SU-DHL-6 (cell line): Measurements from ENCODE around the gene PRKG2.

ENCODE experiments used
- H2AFZ ChIP-seq: fragments of 200-600 bp; sonication (generic); 2 replicates; pipeline ENCODE4 v1.6.1; 2014; ENCODE audit warnings: low read depth, mild to moderate bottlenecking, moderate library complexity, mixed read lengths, antibody characterized with exemption, low read length; ENCODE audit not compliant: severe bottlenecking
- H3F3A ChIP-seq: fragments of 200-600 bp; shearing (Covaris generic); 2 replicates; pipeline ENCODE4 v1.6.0; 2016; ENCODE audit warnings: antibody characterized with exemption, mild to moderate bottlenecking; ENCODE audit not compliant: insufficient read depth
- H3K27ac ChIP-seq: fragments of 200-600 bp; sonication (generic); 2 replicates; pipeline ENCODE4 v1.5.1; 2016; ENCODE audit warnings: low read depth, mild to moderate bottlenecking, low read length, moderate library complexity, mixed read lengths
- H3K27me3 ChIP-seq: fragments of 200-600 bp; sonication (generic), shearing (Covaris generic); 2 replicates; pipeline ENCODE4 v1.6.0; 2014; ENCODE audit warnings: mild to moderate bottlenecking, low read length
- H3K36me3 ChIP-seq: fragments of 200-600 bp; sonication (generic); 2 replicates; pipeline ENCODE4 v1.6.1; 2014; ENCODE audit warnings: mild to moderate bottlenecking, low read length, mixed read lengths
- H3K4me2 ChIP-seq: fragments of 300-600, 200-600 bp; shearing (Covaris generic), sonication (generic); 2 replicates; pipeline ENCODE4 v1.6.0; 2014; ENCODE audit warnings: low read length, low read depth, mild to moderate bottlenecking; ENCODE audit not compliant: poor library complexity, severe bottlenecking
- H3K4me3 ChIP-seq: fragments of 200-600 bp; sonication (generic); 2 replicates; pipeline ENCODE4 v1.5.1; 2014; ENCODE audit warnings: antibody characterized with exemption, low read length, mild to moderate bottlenecking, mixed read lengths; ENCODE audit not compliant: insufficient read depth, poor library complexity, severe bottlenecking
- H3K79me2 ChIP-seq: fragments of 200-600 bp; sonication (generic); 2 replicates; pipeline ENCODE4 v1.6.1; 2014; ENCODE audit warnings: mild to moderate bottlenecking, low read length, moderate library complexity; ENCODE audit not compliant: insufficient read depth
- H3K9ac ChIP-seq: fragments of 200-600 bp; sonication (generic); 2 replicates; pipeline ENCODE4 v1.7.0; 2014; ENCODE audit warnings: mild to moderate bottlenecking, low read length
- H3K9me2 ChIP-seq: fragments of 200-600 bp; sonication (generic); replicated peaks from 2 replicates; pipeline ENCODE4 v1.6.1; 2014; ENCODE audit warnings: low read length; ENCODE audit not compliant: insufficient read depth
- H3K9me3 ChIP-seq: fragments of 200-600 bp; sonication (generic); 2 replicates; pipeline ENCODE4 v1.6.1; 2014; ENCODE audit warnings: low read length, mixed read lengths; ENCODE audit not compliant: insufficient read depth
- H4K20me1 ChIP-seq: fragments of 200-600 bp; sonication (generic); 2 replicates; pipeline ENCODE4 v1.6.1; 2014; ENCODE audit warnings: low read depth, mild to moderate bottlenecking, antibody characterized with exemption, low read length, moderate library complexity, mixed read lengths
- CTCF ChIP-seq: fragments of 200-600 bp; sonication (generic); IDR thresholded peaks from one replicate; pipeline ENCODE4 v1.5.1; 2017; ENCODE audit warnings: antibody characterized with exemption, mild to moderate bottlenecking, low read length, moderate library complexity; ENCODE audit not compliant: insufficient read depth, poor library complexity, severe bottlenecking
- EZH2phosphoT487 ChIP-seq: fragments of 200-600 bp; sonication (generic), shearing (Covaris generic); conservative IDR thresholded peaks from 2 replicates; pipeline ENCODE4 v1.6.1; 2018; ENCODE audit warnings: mild to moderate bottlenecking, antibody characterized with exemption, low read length, moderate library complexity, mixed read lengths

The PRKG2 gene

GRCh38 chr4:81084029-81084428 is 131.0 kb downstream of the PRKG2 start:
- Histone ChIP-seq H3K4me2 (no peak overlapping the region), H3K36me3 (no peaks in the 10 kb centered on the region), H3K79me2 (no peaks in the 10 kb centered on the region), H4K20me1 (no peaks in the 10 kb centered on the region), H3K27ac (no peak overlapping the region), H3F3A (no peaks in the 10 kb centered on the region), H3K27me3 (no peaks in the 10 kb centered on the region), H3K9me3 (no peaks in the 10 kb centered on the region), H3K4me3 (no peak overlapping the region), H3K9me2 (no peaks in the 10 kb centered on the region), H3K9ac (no peak overlapping the region), H2AFZ (no peak overlapping the region)
- TF ChIP-seq CTCF (no peak), EZH2phosphoT487 (no peak)

DNA sequence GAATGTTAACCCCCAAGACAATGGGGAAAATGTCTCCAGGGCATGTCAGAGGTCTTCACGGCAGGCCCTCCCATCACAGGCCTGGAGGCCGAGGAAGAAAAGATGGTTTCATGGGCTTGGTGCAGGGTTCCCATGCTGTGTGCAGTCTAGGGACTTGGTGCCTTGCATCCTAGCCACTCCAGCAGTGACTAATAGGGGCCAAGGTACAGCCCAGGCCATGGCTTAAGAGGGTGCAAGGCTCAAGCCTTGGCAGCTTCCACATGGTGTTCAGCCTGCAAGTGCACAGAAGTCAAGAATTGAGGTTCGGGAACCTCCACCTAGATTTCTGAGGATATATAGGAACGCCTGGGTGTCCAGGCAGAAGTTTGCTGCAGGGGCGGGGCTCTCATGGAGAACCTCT is 133.9 kb downstream of the PRKG2 start:
- Histone ChIP-seq H2AFZ (no peak overlapping the region), H3K4me3 (no peak overlapping the region), H3K27me3 (no peaks in the 10 kb centered on the region), H3K9me3 (no peaks in the 10 kb centered on the region), H3K79me2 (no peaks in the 10 kb centered on the region), H3K27ac (no peak overlapping the region), H3K9me2 (no peaks in the 10 kb centered on the region), H3K36me3 (no peaks in the 10 kb centered on the region), H4K20me1 (no peaks in the 10 kb centered on the region), H3K9ac (no peak overlapping the region), H3F3A (no peaks in the 10 kb centered on the region), H3K4me2 (no peak overlapping the region)
- TF ChIP-seq EZH2phosphoT487 (no peak), CTCF (no peak)

DNA sequence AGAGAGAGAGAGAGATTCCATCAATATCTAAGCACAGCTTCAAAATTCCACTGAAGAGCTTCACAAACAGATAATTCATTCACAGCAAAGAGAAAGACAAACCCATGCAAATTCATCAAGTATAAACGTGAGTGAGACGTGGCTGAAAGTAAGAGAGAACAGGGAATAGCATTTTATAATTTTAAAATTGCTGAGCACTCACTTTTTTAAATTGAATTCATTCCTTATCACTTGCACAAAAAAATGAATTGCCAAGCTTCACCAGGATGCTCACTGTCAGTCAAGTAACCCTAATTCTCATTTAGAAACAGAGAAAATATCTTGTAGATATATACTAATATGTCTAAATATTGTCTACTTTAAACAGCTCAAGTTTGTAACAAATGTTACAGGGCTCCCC is 144.0 kb downstream of the PRKG2 start:
- no peaks in the 10 kb centered on the region for H3K79me2 ChIP-seq

More for the DNA sequence above, 144.0 kb downstream of the PRKG2 start:
- Histone ChIP-seq H3K27ac (no peak overlapping the region), H3K9me3 (no peaks in the 10 kb centered on the region), H2AFZ (no peak overlapping the region), H3K9ac (no peak overlapping the region), H4K20me1 (no peaks in the 10 kb centered on the region), H3K4me2 (no peak overlapping the region), H3K9me2 (no peaks in the 10 kb centered on the region), H3F3A (no peaks in the 10 kb centered on the region), H3K36me3 (no peaks in the 10 kb centered on the region), H3K4me3 (no peak overlapping the region), H3K27me3 (no peaks in the 10 kb centered on the region)
- TF ChIP-seq CTCF, result no peak
- TF ChIP-seq EZH2phosphoT487, result no peak
